GM19025 (cell line): ENCODE results near the gene MIER2.

Source experiments
- ATAC-seq: cut with Tn5 transposase; IDR thresholded peaks from one replicate; pipeline ENCODE4 v1.9.1; 2021; ENCODE audit warnings: mild to moderate bottlenecking, low read depth, moderate library complexity; ENCODE audit not compliant: unreplicated experiment

The MIER2 gene

DNA sequence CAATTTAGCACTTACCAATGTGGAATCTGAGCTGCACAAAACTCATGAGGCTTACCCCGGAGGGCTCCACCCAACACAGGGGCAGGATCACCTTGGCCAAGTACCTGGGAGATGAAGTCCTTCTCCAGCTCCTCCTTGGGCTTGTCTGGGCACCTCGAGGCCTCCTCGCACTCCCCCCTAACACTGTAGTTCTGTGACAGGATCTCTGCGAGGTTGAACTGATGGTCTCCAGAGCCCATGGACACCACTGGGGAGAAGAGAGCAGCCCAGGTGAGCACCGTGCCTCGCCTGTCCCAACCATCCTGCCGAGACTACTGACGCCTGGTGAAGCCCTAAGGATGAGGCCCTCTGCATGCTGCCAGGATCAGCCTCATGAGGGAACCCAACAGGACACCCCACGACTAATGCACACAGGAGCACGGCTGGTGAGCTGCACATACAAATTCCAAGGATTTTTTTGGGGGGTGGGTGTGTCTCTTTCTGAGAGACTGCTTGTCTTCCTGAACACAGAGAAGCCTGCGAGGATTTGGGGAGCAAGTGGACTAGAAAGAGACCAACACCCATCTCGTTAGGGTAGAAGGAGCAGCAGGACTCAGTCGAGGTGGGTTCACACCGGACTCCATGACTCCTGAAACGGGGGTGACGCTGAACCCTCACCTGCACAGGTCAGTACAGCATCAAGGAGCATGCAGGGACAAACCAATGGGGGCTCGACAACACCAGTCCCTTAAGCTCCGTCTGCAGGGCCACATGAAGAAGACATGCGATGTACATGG is 10.1 kb downstream of the MIER2 start:
- ATAC-seq: no peak

- no peak for ATAC-seq
Observed at GRCh38 chr19:330503-330902, 14.1 kb downstream of the MIER2 start.

GRCh38 chr19:329876-330275 is 14.7 kb downstream of the MIER2 start:
- no peak for ATAC-seq

DNA sequence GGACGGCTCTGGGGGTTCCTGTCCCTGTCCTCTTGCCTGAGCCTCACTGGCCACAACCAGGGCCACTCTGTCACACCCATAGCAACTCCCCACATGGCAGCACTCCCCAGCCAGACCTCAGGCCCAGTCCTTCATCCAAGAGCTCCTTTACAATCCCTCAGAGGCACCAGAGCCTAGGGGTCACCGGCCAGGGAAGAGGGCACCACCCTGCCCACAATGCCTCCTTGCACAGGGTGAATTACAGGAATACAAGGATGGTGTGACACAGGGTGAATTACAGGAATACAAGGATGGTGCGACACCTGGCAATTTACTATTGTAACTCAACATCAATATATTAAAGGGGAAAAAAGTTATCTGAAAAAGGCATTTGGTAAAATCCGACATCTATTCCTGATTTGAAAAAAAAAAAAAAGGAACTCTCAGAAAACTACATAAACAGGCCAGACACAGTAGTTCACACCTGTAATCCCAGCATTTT is 16.5 kb downstream of the MIER2 start:
- ATAC-seq: no peak

GRCh38 chr19:327291-328024 is 17.1 kb downstream of the MIER2 start:
- ATAC-seq: no peak

DNA sequence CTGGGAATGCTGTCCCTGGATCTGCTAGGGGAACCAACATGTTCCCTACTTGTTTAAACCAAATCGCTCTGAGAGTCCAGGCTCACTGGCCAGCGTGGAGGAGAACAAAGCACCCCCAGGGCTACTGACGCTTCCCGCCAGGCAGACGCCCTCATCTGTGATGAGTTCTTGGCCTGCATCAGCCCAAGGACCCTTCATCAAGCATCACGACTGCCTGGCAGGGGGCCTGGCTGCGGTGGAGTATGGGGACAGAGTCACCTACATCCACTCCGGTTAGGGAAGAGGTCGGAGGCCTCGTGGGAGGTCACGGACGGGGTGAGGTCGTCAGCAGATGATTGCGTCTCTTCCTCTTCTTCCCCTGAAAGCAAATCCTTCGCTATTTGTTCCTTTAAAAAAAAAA is 17.7 kb downstream of the MIER2 start:
- ATAC-seq: no peak

- ATAC-seq: no peak
Observed at GRCh38 chr19:325937-326565, 18.5 kb downstream of the MIER2 start.

GRCh38 chr19:325173-325936 is 19.2 kb downstream of the MIER2 start:
- ATAC-seq: no peak

DNA sequence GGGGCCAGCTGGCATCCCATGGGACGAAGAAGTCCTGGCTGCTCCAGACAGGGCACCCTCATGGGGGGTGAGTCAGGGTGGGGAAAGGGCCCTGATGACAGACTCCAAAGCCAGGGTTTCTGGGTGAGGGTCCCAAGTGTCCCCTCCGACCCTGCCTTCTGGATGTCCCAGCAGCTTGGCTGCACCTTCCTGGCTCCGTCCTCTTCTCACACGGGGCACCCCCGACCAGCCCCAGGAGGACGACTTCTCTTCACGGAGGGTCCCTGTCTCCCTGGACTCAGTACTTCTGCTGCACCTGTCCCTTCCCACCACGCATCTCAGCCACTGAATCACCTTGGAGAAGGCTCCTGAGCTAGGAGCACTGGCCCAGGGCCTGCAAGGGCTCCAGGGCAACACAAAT is 19.9 kb downstream of the MIER2 start:
- no peak for ATAC-seq

DNA sequence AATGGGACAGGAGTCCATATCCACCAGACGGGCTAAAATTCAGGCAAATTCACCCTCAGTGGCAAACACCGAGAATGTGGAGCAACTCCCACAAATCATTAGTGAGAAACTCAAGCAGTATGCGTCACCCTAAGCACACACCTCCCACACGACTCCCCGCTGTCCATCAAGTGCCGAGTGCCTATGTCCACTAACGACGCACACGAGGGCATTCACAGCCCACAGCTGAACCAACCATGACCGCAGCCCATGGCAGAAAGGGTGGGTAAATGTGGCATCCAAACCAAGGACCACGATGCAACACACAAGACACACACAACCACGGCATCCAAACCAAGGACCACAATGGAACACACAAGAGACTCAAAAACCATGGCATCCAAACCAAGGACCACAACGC is 22.0 kb downstream of the MIER2 start:
- ATAC-seq: no peak

GRCh38 chr19:318509-318774 is 26.2 kb downstream of the MIER2 start:
- no peak for ATAC-seq

DNA sequence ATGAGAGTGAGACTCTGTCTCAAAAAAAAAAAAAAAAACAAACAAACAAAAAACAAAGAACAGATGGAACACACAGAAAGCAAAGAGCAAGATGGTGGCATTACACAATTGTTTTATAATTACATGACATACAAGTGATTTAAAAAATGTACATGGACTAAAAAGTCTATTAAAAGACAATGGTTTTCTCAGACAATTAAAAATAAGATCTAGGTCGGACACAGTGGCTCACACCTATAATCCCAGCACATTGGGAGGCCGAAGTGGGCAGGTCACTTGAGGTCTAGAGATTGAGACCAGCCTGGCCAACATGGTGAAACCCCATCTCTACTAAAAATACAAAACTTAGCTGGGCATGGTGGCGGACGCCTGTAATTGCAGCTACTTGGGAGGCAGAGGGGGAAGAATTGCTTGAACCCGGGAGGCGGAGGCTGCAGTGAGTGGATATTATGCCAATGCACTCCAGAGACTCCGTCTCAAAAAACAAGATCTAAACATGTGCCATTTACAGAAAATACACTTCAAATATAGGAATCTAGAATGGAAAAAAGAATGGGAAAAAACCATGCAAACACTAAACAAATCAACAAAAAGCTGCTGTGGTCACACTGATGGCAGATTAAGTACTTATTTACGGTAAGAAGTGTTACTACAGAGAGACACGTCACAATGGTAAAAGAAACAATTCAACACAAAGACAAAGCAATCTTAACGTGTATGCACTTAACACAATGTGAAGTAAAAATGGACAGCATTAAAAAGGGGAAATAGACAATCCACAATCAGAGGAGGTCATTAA is 26.7 kb downstream of the MIER2 start:
- ATAC-seq: no peak

- ATAC-seq: no peak
Observed at GRCh38 chr19:315811-316210, 28.8 kb downstream of the MIER2 start.

DNA sequence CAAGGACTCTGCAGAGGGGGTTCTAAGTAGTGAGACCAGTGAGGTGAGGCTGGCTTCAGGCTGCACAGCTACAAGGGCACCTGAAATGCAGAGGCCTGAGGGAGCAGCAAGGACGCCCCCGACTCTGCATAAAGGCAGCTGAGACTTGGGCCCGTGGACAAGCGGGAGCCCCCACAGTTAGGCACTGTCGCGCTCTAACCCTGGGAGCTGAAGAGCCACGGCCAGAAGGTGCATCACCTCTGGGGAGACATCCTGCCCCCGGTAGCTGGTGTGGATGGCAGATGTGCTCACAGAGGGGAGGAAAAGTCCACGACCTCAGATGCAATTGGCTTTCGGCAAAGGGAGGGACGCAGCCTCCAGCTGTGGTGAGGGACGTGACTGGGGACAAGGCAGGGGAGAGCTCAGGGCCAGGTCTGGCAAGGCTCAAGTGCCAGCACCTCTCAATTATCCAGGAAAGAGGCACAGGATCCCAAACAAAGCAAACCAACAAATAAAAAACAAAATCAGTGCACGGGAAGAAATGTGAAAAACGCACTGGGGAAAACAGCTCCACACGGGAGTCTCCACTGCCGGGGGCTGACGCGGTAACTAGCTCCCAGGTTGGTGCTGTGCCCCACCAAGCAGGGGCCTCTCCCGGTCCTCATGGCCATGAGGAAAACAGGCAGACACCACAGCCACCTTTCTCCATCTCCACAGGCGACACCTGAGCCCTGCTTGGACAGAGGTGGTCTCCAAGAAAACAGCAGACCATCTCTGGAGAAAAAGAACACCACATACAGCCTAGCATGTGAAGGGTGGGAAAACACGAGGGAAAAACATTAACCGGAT is 30.4 kb downstream of the MIER2 start:
- ATAC-seq: no peak

- ATAC-seq: no peak
Observed at GRCh38 chr19:313169-313987, 31.2 kb downstream of the MIER2 start.

DNA sequence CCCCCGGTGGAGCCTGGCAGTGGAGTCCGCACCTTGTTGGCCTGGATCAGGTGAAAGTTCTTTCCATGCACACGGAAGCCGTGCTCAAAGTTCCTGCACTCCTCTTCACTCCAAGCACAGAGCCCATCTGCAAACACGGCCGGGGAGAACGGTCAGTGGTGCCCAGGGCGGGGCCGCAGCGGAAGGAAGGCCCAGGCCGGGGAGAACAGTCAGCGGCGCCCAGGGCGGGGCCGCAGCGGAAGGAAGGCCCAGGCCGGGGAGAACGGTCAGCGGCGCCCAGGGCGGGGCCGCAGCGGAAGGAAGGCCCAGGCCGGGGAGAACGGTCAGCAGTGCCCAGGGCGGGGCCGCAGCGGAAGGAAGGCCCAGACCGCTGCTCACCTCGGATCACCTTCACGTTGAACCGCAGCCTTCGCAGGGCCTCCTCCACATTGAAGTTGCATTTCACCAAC is 32.8 kb downstream of the MIER2 start:
- ATAC-seq: no peak

- no peak for ATAC-seq
Observed at GRCh38 chr19:310781-311496, 33.7 kb downstream of the MIER2 start.

GRCh38 chr19:310141-310651 is 34.4 kb downstream of the MIER2 start:
- no peak for ATAC-seq
